Dermis blood vessel endothelial cell (primary cell): ENCODE results near the gene FAM13A. TPM values are rescaled to one million over a fixed set of nuclear protein-coding genes. Genes with fewer than 3 reads are reported as not detected.

ENCODE experiments used
- DNase-seq: peaks from one replicate; pipeline ENCODE4 v3.0.0; 2010
- total RNA-seq: library from RNA; depleted of rRNA; stranded (reverse); fragments of >200 nt; gene quantifications from 2 replicates; pipeline ENCODE4 v1.2.3, GENCODE V29; 2014

The FAM13A gene
- total RNA-seq, 1 donor from 2014 or later, result 1.7 TPM

DNA sequence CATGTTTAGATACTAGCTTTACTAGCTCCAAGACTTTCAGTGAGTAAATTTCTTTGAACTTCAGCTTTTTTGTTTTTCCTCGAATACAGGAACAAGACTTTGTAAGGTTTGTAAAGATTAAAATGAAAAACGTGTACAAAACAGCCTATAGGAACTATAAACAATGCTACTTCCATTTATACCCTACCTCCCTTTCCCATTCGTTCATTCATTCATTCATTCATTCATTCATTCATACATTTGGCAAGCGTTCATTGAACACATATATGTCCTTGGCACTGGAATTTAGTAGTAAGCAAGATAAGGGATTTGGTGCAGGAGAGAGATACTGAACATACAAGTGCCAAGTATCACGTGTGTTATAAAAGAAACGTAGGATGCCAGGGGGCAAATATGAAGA is 293.9 kb downstream of the FAM13A start:
- no peak for DNase-seq

DNA sequence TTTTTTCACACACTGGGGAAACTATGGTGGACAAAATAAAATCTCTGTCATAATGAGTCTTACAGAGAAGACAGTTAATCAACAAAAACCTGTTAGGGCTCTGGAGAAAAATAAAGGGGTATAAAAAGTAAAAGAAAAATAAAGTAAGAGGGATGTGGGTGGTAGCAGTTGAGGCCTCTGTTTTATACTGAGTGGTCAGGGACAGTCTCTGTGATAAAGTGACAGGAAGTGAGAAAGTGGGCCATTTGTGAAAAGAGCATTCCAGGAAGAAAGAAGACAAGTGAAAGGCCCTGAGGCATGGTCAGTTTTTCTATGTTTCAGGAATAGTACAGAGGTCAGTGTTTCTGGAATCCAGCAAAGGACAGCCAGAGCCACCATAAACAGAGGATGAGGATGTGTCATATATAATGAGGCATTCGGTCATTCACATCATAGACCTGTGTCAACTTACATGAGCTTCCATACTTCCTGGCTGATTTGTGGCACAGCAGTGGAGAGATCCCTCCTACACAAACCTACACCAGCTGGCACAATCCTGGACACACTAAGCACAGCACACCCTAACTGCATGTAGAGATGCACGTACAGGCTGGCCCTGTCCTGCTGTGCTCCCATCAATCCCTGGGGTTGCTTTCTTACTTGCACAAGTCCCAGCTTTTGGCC is 295.0 kb downstream of the FAM13A start:
- no peak for DNase-seq

DNA sequence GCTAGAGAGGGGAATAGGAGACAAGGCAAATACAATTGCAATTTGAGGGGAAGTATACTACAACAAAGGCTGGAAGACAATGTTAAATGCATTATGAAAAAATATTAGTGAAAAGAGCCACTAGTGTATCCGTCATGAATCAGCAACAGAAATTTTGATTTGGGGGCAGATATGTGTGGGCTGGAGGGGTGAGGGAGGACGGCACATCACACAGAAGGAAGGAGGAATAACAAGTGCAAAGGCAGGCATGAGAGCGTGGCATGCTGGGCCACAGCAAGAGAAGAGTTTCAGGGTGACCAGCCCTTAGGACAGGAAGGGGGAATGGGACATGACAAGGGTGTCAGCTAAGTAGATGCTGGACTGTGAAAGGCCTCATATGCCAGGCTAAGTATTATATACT is 295.6 kb downstream of the FAM13A start:
- no peak for DNase-seq

GRCh38 chr4:88759895-88760290 is 297.1 kb downstream of the FAM13A start:
- no peak for DNase-seq

DNA sequence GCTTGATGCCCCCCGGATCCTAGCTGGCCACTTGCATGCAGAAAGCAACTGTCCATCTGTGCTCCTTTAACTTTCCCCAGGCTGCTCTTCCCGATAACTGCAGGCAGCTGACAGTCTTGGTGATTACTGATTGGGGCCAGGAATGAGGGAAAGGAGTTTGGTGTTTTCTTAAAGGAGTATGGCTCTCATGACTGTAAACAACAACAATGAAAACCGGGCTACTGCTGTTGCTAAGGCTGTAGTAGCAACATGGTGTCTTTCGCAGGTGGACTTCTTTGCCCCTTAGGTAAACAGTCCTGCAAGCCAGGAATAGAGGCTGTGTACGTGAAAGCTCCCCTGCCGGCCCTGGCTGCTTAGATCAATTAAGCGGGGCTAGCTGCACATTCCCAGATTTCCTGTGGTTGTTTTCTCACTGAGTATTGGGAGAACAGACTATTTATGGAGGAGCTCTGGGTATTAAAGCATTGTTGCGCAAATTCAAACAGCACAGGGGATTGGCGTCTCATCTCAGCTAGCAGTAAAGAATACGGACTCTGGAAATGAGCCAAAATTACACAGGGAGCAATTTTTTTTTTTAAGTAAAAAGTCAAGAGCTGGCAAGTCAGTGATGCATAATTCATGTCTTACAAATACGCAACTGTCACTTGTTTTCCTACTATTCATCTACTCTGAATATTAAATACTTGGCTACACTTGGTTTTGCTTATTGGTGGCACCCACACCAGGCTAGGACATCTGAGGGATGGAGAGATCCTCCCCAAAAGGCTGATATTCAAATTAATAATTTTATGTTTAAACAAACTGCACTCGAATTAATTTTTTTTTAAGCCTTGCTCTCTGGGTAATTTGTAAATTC is 297.7 kb downstream of the FAM13A start:
- DNase-seq, result peak; percentile 64

DNA sequence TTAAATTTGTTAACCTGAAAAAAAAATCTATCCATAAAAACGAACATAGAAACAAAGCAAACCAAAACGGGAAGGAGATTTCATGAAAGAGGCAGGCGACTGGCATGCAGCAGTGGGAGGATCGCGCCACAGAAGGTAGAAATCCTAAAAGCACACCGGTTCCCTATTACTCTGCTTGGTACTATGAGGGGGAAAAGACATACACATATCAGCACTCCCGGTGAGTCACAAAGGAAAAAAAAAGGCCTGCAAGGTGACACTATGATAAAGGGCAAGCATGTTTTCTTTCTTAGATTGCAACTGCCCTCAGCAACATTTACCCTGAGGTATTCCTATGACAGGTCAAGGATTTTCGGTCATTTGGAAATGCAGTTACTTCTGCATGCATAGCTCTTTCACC is 298.7 kb downstream of the FAM13A start:
- no peak for DNase-seq

DNA sequence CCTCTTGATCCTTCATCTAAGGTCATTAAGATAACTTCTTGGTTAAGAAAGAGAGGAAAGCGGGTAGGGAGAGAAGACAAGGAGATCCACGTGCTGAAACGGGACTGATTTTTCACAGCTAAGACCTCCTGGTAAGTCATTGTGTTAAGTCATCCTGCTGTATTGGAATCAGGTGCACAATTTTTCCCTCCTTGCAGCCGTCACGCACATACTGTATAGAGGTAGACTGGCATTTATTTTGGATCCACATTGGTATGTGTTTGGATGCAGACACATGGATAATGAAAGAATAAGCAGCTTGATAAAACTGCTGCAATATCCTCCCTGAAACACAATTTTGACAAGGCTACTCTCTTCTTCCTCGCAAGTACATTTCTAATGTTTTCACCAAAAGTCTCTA is 299.2 kb downstream of the FAM13A start:
- no peak for DNase-seq

GRCh38 chr4:88757067-88757466 is 299.9 kb downstream of the FAM13A start:
- no peak for DNase-seq

DNA sequence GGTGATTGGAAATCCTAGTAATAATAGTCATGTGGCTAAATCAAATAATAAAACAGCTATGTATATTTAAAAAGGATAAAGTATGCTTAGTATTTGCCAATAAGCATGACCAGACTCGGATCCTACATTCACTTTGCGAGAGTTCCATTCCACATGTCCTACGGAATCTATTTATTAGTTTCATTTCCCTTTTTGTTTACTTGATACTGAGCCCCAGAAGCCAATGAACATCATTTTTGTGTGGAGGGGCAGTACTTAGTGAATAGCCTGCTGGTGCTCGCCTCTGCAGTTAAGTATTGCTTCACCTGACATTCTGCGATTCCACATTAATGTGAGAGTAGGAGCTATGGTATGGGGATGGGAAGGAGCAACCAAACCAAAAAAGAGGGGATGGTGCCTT is 300.8 kb downstream of the FAM13A start:
- no peak for DNase-seq

GRCh38 chr4:88755454-88755853 is 301.5 kb downstream of the FAM13A start:
- no peak for DNase-seq

GRCh38 chr4:88754796-88755195 is 302.2 kb downstream of the FAM13A start:
- no peak for DNase-seq

- DNase-seq, result no peak
Measured at GRCh38 chr4:88753658-88754571, 303.1 kb downstream of the FAM13A start.

DNA sequence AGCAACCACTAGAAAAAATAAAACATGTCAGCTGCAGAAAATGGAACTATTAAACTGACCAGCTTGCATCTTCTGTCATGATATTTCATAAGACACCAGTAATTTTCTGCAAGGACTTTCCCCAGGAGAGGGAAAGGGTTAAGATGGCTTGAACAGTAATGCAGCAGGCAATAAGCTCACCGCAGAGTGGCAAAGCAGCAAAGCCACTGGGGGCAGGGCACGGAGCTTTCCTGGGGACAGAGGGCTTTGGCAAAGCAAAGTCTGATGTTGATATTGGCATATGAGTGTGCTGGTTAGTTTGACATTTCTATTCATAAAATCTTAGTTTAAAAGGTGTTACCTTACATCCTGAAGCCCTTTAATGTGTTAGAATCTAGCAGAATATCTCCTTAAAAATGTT is 304.2 kb downstream of the FAM13A start:
- DNase-seq, result no peak

GRCh38 chr4:88752076-88752463 is 304.9 kb downstream of the FAM13A start:
- no peak for DNase-seq

DNA sequence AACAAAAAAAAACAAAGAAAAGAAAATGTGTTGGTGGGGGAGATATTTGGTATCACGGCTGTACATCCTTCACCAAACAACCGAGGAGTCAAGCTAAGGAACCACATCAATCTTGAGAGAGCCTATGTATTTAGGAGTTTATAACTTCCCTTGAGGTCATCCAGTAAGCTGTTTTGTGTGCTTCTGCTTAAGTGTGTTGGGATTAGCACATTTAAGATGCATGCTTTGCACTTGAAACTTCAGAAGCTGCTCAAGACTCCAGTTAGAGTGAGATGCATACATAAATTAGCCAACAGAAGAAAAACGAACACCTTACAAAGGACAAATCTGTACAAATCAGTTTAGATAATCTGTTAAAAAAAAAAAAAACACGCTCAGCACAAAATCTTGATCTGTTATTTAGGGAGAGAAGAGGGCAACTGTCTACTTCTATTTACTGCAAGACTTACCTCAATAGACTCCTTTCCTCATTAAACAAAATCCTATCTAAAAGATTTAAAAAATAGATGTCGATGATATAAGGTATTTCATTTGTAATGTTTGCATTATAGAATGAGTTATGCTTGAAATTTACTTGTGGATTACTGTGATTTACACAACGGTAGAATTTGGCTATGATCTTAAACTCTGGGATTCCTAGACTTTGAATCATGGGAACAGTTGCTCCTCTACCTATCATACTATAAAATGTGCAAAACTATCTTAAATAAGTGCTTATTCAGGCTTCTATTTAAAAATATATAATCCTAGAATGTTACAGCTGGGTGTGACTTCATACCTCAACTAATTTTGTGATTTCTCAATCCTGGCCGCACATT is 305.5 kb downstream of the FAM13A start:
- no peak for DNase-seq

- DNase-seq, result no peak
Measured at GRCh38 chr4:88750369-88750768, 306.6 kb downstream of the FAM13A start.

GRCh38 chr4:88747351-88747750 is 309.6 kb downstream of the FAM13A start:
- DNase-seq, result no peak

DNA sequence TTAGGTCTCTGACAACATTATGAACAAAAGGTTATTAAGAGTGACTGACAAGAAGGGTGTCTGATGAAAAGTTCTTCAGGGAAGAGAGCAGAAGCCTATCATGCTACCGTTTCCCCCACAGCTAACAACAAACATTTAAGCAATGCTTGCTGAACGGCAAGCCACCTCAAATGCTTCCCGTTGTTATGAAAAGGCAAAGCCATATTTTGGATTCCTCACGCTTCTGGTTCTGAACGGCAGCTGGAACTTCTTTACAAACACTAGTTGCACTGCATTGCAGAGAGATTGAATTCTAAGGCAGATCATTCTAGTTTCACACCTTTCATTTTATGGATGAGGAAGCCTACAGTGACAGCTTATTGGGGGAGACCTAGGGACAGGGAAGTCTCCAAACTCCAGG is 310.8 kb downstream of the FAM13A start:
- no peak for DNase-seq

GRCh38 chr4:88745581-88746163 is 311.3 kb downstream of the FAM13A start:
- DNase-seq, result no peak

- no peak for DNase-seq
Measured at GRCh38 chr4:88745175-88745574, 311.8 kb downstream of the FAM13A start.

DNA sequence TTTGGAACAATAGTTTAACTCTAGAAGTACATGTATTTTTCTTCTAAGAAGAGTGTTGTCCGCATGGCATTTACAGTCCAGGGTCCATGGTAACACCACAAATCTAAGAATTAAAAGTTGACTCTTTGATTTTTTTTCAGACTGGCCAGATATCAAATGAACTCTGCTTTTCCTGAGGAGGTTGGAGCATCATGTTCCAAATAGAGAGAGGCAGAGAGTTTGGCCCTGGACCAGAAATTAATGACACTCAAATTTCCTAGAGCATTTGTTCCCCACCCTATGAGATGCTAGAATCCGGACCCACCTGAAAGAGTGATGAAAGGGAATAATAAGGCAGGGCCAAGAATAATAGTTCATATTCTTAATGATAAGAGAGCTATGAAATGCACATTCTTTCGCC is 312.4 kb downstream of the FAM13A start:
- no peak for DNase-seq

- DNase-seq, result no peak
Measured at GRCh38 chr4:88743696-88744095, 313.3 kb downstream of the FAM13A start.
